ENCODE results near the gene GEMIN4. TPM values are rescaled to one million over a fixed set of nuclear protein-coding genes. Genes with fewer than 3 reads are reported as not detected.

Gene GEMIN4
- polyA plus RNA-seq, 3 donors: 8.8 to 10.6 (median 10.1) TPM

DNA sequence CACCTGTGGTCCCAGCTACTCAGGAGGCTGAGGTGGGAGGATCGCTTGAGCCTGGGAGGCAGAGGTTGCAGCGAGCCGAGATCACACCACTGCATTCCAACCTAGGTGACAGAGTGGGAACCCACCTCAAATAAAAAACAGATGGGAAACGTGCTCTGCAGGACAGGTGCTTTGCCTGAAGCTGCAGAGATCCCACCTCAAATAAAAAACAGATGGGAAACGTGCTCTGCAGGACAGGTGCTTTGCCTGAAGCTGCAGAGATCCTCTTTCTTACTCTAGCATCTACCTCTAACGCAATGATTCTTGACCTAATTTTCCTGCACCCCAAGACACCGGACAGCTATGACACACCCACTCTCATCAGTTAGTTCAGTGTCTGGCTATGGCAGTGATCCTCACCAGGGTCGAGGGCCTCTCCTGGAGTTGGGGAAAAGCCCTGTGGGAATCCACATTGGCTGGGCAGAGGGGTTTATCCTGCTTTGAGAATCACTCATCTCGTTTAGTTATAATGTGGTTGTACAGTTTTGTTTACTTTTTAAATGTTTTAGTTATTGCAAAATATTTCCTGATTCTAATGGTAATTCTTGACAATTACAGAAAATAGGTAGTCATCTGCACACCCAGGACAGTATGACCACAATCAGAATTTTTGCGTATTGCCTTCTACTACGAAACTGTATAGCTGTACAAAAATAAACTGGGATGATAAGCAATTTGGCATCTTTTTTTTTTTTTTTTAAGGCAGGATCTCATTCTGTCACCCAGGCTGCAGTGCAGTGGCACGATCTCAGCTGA lies 48.8 kb downstream of the GEMIN4 start:
- no peak overlapping the region for H3K4me2 ChIP-seq (replicated peaks; ENCODE audit: extremely low read depth, low read length, poor library complexity, severe bottlenecking)
- no peaks in the 10 kb centered on the region for H3K9me3 Mint-ChIP-seq
- H3K27me3 Mint-ChIP-seq (ENCODE audit: low read depth in 3 of 3): no peaks in the 10 kb centered on the region
- H2AFZ ChIP-seq (ENCODE audit: insufficient read depth, low read depth, low read length, poor library complexity, severe bottlenecking): no peak overlapping the region
- 94% methylated on average over 2 of the region's 12 CpGs for WGBS (ENCODE audit: insufficient coverage)
- H3K4me3 ChIP-seq (replicated peaks in 1 of 3; ENCODE audit: low read depth in 2 of 3, low read length in 3 of 3): no peak overlapping the region
- intact Hi-C loops (cut with micrococcal nuclease): loop anchor here (5.0 kb wide), 1 partner anchor 561 kb away; a partner anchor contains a TSS
- TF ChIP-seq, protein P1, sequence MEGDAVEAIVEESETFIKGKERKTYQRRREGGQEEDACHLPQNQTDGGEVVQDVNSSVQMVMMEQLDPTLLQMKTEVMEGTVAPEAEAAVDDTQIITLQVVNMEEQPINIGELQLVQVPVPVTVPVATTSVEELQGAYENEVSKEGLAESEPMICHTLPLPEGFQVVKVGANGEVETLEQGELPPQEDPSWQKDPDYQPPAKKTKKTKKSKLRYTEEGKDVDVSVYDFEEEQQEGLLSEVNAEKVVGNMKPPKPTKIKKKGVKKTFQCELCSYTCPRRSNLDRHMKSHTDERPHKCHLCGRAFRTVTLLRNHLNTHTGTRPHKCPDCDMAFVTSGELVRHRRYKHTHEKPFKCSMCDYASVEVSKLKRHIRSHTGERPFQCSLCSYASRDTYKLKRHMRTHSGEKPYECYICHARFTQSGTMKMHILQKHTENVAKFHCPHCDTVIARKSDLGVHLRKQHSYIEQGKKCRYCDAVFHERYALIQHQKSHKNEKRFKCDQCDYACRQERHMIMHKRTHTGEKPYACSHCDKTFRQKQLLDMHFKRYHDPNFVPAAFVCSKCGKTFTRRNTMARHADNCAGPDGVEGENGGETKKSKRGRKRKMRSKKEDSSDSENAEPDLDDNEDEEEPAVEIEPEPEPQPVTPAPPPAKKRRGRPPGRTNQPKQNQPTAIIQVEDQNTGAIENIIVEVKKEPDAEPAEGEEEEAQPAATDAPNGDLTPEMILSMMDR (IDR thresholded peaks at IDR 0.05): no peak
- H3K4me1 Mint-ChIP-seq: peaks cover 7% of the 10 kb centered on the region
- peaks cover 65% of the 10 kb centered on the region for H3K79me2 ChIP-seq (ENCODE audit: insufficient read depth, low read length)
- no peak overlapping the region for H3K27ac ChIP-seq (ENCODE audit: low read depth in 1 of 2, low read length in 2 of 2)
- H4K20me1 ChIP-seq (ENCODE audit: insufficient read depth, low read length): peaks cover 43% of the 10 kb centered on the region
- no peaks in the 10 kb centered on the region for H3K9me3 ChIP-seq (replicated peaks in 1 of 2; ENCODE audit: control insufficient read depth in 1 of 2, insufficient read depth in 1 of 2, low read length in 2 of 2)
- H3K36me3 ChIP-seq (replicated peaks in 1 of 2; ENCODE audit: control insufficient read depth in 1 of 2, insufficient read depth in 2 of 2, low read length in 2 of 2): peaks cover 25 to 60% of the 10 kb centered on the region in 2 donors
- H3K4me1 ChIP-seq (ENCODE audit: control insufficient read depth in 1 of 2, insufficient read depth in 2 of 2, low read length in 2 of 2): peaks cover 0 to 6% of the 10 kb centered on the region in 2 donors
- no peak overlapping the region for H3K4me3 Mint-ChIP-seq
- DNase-seq: no peak
- peaks cover 30 to 67% of the 10 kb centered on the region in 2 donors for H3K36me3 Mint-ChIP-seq
- H3K27me3 ChIP-seq (ENCODE audit: control insufficient read depth in 2 of 2, insufficient read depth in 2 of 2, low read length in 2 of 2): no peaks in the 10 kb centered on the region
- H3K9ac ChIP-seq (ENCODE audit: insufficient read depth, low read length, poor library complexity, severe bottlenecking): no peak overlapping the region
- peak overlapping the region in 1 of 7 donors; percentile 46 for H3K27ac Mint-ChIP-seq

DNA sequence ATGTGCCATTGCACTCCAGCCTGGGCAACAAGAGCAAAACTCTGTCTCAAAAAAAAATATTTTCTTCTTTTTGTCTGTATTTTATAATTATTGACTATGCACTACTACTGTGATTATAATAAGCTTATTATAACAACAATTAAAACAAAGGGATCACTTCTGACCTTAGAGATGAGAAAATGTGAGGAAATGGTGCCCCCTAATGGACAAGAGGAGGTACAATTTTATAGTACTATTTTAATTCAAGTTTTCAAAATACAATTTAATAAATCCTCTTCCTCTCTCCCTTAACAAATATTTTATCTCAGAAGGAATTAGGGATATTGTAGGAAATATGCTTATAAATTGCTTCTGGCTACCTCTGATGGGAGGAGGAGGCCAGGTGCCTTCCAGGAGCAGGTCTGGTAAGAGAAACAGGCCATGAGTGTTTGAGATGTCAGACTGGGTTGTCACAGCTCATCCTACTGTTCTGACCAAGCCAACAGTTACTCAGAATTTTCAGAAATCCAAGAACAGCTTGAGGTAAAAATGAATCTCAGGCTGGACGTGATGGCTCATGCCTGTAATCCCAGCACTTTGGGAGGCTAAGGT lies 51.5 kb downstream of the GEMIN4 start:
- Mint-ChIP-seq H3K27ac (peak overlapping the region in 4 of 7 donors; percentile 28 to 86 (median 65)), H3K36me3 (peaks cover 37 to 69% of the 10 kb centered on the region in 2 donors), H3K9me3 (no peaks in the 10 kb centered on the region), H3K4me1 (peaks cover 7% of the 10 kb centered on the region), H3K4me3 (no peak overlapping the region), H3K27me3 (ENCODE audit: low read depth in 3 of 3) (no peaks in the 10 kb centered on the region)
- DNase-seq: peak; percentile 29 to 46 (median 37)
- TF ChIP-seq, protein P1 (IDR thresholded peaks at IDR 0.05): peak; percentile 80
- WGBS (ENCODE audit: insufficient coverage): no CpG with 5 or more reads among the region's 1 CpG
- Histone ChIP-seq H3K79me2 (ENCODE audit: insufficient read depth, low read length) (peaks cover 41% of the 10 kb centered on the region), H3K9ac (ENCODE audit: insufficient read depth, low read length, poor library complexity, severe bottlenecking) (no peak overlapping the region), H4K20me1 (ENCODE audit: insufficient read depth, low read length) (peaks cover 27% of the 10 kb centered on the region), H3K27me3 (ENCODE audit: control insufficient read depth in 2 of 2, insufficient read depth in 2 of 2, low read length in 2 of 2) (no peaks in the 10 kb centered on the region), H3K4me1 (ENCODE audit: control insufficient read depth in 1 of 2, insufficient read depth in 2 of 2, low read length in 2 of 2) (peaks cover 0 to 6% of the 10 kb centered on the region in 2 donors), H2AFZ (ENCODE audit: insufficient read depth, low read depth, low read length, poor library complexity, severe bottlenecking) (no peak overlapping the region), H3K4me3 (replicated peaks in 1 of 3; ENCODE audit: low read depth in 2 of 3, low read length in 3 of 3) (no peak overlapping the region), H3K36me3 (replicated peaks in 1 of 2; ENCODE audit: control insufficient read depth in 1 of 2, insufficient read depth in 2 of 2, low read length in 2 of 2) (peaks cover 33 to 62% of the 10 kb centered on the region in 2 donors), H3K27ac (ENCODE audit: low read depth in 1 of 2, low read length in 2 of 2) (no peak overlapping the region), H3K4me2 (replicated peaks; ENCODE audit: extremely low read depth, low read length, poor library complexity, severe bottlenecking) (no peak overlapping the region), H3K9me3 (replicated peaks in 1 of 2; ENCODE audit: control insufficient read depth in 1 of 2, insufficient read depth in 1 of 2, low read length in 2 of 2) (no peaks in the 10 kb centered on the region)
- intact Hi-C loops (cut with micrococcal nuclease): loop anchor here (1.0 to 5.0 kb wide), 2 partner anchors 288 to 558 kb away; a partner anchor contains a TSS

Measured in CD14-positive monocyte (primary cell).